Adrenal gland (tissue), 12 donors: ENCODE data around the gene TAC3. TPM values are rescaled to one million over a fixed set of nuclear protein-coding genes. Genes with fewer than 3 reads are reported as not detected.

ENCODE experiments used
- DNase-seq, 7 donors: peaks; one replicate each; pipeline ENCODE4 v3.0.0-alpha.2; 2019 to 2020
- H3K27ac ChIP-seq, 5 donors: fragments of 200-600 bp; sonication (generic) in 4 of 5; 1 replicate in 3 of 5; 2 replicates in 2 of 5; pipeline versions ENCODE4 v1.5.1 to v1.8.0; 2016 to 2020; ENCODE audit warnings: mild to moderate bottlenecking in 1 of 5
- H3K27me3 ChIP-seq: fragments of 200-600 bp; 2 replicates; pipeline ENCODE4 v1.8.0; 2021
- H3K36me3 ChIP-seq, 2 donors: fragments of 200-600 bp; replicated peaks in 1 of 2; 1 replicate in 1 of 2; 2 replicates in 1 of 2; pipeline versions ENCODE4 v1.5.1 to v1.8.0; 2018 to 2022
- H3K4me1 ChIP-seq, 2 donors: fragments of 200-600 bp; replicated peaks in 1 of 2; 1 replicate in 1 of 2; 2 replicates in 1 of 2; pipeline versions ENCODE4 v1.5.1 to v1.8.0; 2018 to 2021
- H3K4me3 ChIP-seq, 4 donors: fragments of 200-600 bp; sonication (generic) in 3 of 4; one replicate each; pipeline ENCODE4 v1.5.1; 2016 to 2018
- H3K9me3 ChIP-seq, 3 donors: fragments of 200-600 bp; sonication (generic) in 1 of 3; replicated peaks in 1 of 3; 1 replicate in 2 of 3; 2 replicates in 1 of 3; pipeline versions ENCODE4 v1.5.1 to v1.8.0; 2016 to 2021
- POLR2A ChIP-seq, 2 donors: fragments of 450-650 bp; IDR thresholded peaks; one replicate each; pipeline ENCODE4 v1.6.1; 2017; ENCODE audit warnings: antibody characterized with exemption in 2 of 2, mild to moderate bottlenecking in 2 of 2, moderate library complexity in 1 of 2
- WGBS, 4 donors: extraction: QIAGEN DNeasy Blood & Tissue Kit in 2 of 4; methylation state at CpG; one replicate each; pipeline versions ENCODE4 v1.1.5 to v1.1.7; 2013 to 2017; 5-methylcytosine and 5-hydroxymethylcytosine counted together
- intact Hi-C, 2 donors: fragments of 100-400 bp; cut with DNase I; formaldehyde crosslinking; loops; one replicate each; pipeline versions ENCODE4 v1.14.1 to v1.15.0; 2022 to 2023
- polyA plus RNA-seq, 3 donors: library from polyadenylated mRNA; stranded (reverse); fragments of 200-250 nt in 2 of 3; fragments of 350-450 nt in 1 of 3; fragmentation: Illumina TruSeq in 1 of 3; extraction: RNeasy Lipid Tissue Mini Kit (QIAGEN cat#74804) in 1 of 3; gene quantifications; one replicate each; pipeline ENCODE4 v1.2.3, GENCODE V29; 2013 to 2014
- total RNA-seq, 9 donors: library from RNA; depleted of rRNA in 4 of 9; stranded (reverse); fragments of >200 nt in 4 of 9; fragments of 120-200 nt in 1 of 9; fragmentation: NEBNext Ultra II Directional in 1 of 9; extraction: Animal tissue kit (Norgen Biotek cat#: 25700) in 1 of 9; gene quantifications; one replicate each; pipeline versions ENCODE4 v1.1.0 to v1.2.4, GENCODE V29; 2013 to 2023
- TF ChIP-seq, protein P1 (sequence below), 6 experiments: fragments of 450-650 bp in 4 of 6; fragments of 200-600 bp in 2 of 6; sonication (generic) in 1 of 6; IDR thresholded peaks; 1 replicate in 5 of 6; 2 replicates in 1 of 6; pipeline versions ENCODE4 v1.5.1 to v1.8.0; 2016 to 2021; ENCODE audit warnings: antibody characterized with exemption in 6 of 6, mild to moderate bottlenecking in 2 of 6, moderate library complexity in 1 of 6
- donor health status: healthy with polysubstance abuse.
- donor health status: Bipolar disorder and iron deficiency.
- donor health status: DM: yes; HTN: yes; CAD: no.
- donor health status: DM: no; HTN: no; CAD: no.
- donor health status: DM: no; HTN: no; CAD: no.
- donor health status: DM: yes; HTN: yes; CAD: no.

The TAC3 gene
- total and polyA plus RNA-seq, 12 donors: 0.39 to 1.1 (median 0.46) TPM; not detected in 9

DNA sequence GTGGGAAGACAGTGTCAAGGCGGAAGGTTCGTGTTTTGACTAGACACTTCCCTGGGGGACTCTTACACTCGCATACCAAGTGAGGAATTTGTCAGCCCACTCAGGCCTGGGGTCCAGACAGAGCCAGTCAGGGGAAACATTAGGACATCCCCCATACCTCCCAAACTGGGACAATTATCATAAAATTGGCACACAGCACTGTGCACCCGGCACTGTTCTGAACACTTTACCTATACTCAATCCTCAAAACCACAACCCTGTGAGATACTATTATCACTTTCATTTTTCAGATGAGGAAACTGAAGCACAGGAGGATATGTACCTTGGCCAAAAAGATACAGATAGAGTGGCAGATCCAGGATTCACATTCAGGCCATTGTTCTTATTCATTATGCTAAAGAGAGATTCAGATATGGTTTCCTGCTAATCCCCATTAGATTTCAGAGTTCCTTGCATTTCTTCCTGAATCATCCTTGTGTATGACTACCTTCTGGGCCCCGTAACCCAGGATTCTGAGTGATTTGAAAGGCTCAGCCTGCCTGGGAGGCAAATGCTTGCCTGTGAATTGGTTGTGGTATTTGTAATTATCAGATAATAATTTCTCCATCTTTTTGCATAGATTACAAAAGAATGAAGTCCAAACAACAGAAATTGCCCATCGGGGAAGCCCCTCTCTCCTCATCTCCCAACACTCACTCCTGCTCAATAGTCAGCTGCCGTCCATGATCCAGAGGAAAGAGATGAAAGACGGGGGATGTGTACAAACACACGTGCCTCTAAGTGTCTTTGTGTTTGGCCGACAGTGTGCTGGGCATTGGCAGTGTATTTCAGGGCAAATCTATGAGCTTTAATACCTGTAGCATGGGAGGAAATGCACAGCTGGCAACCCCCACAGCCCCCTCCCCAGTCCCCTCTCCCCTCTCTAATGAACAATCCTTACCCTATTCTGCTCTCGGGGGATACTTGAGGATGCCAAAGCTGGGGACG lies 4.6 kb downstream of the TAC3 start:
- intact Hi-C loops: loop anchor here (5.0 kb wide), 2 partner anchors 46 to 51 kb away; no protein-coding TSS in a partner anchor
- no peaks in the 10 kb centered on the region for H3K9me3 ChIP-seq

DNA sequence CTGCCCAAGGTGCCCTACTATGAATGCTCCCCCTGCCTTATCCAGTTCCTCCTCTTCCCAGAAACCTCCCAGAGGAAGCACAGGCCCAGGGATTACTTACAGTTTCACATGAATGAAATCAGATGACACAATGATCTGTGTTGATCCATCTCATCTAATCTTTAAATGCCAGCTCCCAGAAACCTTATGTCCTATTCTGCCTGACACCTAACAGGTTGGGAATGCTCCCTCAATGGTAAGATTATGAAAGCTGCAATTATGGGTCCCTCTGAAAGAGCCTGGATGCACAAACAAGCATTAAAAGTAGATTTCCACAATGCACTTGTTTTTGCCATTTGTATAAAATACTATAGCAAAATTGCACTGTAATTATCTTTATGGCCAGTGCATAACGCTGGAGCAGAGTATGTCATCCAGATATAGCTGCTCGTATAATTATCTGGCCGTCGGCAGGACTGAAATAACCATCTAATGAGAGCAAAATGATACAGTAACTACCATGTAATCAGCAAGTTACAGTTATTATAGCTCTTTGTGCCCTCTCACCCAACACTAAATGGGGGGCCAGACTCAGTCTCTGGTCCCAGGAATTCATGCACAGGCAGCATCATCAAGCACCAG lies 5.6 kb downstream of the TAC3 start:
- Histone ChIP-seq H3K36me3 (no peaks in the 10 kb centered on the region), H3K27ac (no peak overlapping the region), H3K27me3 (no peaks in the 10 kb centered on the region), H3K4me3 (no peak overlapping the region), H3K4me1 (peaks cover 1 to 12% of the 10 kb centered on the region in 2 donors), H3K9me3 (no peaks in the 10 kb centered on the region)
- TF ChIP-seq, protein P1, sequence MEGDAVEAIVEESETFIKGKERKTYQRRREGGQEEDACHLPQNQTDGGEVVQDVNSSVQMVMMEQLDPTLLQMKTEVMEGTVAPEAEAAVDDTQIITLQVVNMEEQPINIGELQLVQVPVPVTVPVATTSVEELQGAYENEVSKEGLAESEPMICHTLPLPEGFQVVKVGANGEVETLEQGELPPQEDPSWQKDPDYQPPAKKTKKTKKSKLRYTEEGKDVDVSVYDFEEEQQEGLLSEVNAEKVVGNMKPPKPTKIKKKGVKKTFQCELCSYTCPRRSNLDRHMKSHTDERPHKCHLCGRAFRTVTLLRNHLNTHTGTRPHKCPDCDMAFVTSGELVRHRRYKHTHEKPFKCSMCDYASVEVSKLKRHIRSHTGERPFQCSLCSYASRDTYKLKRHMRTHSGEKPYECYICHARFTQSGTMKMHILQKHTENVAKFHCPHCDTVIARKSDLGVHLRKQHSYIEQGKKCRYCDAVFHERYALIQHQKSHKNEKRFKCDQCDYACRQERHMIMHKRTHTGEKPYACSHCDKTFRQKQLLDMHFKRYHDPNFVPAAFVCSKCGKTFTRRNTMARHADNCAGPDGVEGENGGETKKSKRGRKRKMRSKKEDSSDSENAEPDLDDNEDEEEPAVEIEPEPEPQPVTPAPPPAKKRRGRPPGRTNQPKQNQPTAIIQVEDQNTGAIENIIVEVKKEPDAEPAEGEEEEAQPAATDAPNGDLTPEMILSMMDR (IDR thresholded peaks at IDR 0.05): no peak
- no peak for TF ChIP-seq POLR2A (IDR thresholded peaks at IDR 0.05)
- 81 to 93% (median 84%) methylated on average over 4 of the region's 4 CpGs for WGBS, 4 donors
- intact Hi-C loops: loop anchor here (5.0 kb wide), 2 partner anchors 47 to 52 kb away; no protein-coding TSS in a partner anchor
- no peak for DNase-seq

More for the DNA sequence above, 4.6 kb downstream of the TAC3 start:
- no peak overlapping the region for H3K27ac ChIP-seq
- TF ChIP-seq POLR2A (IDR thresholded peaks at IDR 0.05): no peak
- TF ChIP-seq, protein P1 (IDR thresholded peaks at IDR 0.05): no peak
- no peak for DNase-seq
- H3K36me3 ChIP-seq: no peaks in the 10 kb centered on the region
- 72 to 74% (median 73%) methylated on average over 11 to 12 of the region's 12 CpGs for WGBS, 4 donors
- peaks cover 0 to 9% of the 10 kb centered on the region in 2 donors for H3K4me1 ChIP-seq
- H3K27me3 ChIP-seq: no peaks in the 10 kb centered on the region
- no peak overlapping the region for H3K4me3 ChIP-seq

DNA sequence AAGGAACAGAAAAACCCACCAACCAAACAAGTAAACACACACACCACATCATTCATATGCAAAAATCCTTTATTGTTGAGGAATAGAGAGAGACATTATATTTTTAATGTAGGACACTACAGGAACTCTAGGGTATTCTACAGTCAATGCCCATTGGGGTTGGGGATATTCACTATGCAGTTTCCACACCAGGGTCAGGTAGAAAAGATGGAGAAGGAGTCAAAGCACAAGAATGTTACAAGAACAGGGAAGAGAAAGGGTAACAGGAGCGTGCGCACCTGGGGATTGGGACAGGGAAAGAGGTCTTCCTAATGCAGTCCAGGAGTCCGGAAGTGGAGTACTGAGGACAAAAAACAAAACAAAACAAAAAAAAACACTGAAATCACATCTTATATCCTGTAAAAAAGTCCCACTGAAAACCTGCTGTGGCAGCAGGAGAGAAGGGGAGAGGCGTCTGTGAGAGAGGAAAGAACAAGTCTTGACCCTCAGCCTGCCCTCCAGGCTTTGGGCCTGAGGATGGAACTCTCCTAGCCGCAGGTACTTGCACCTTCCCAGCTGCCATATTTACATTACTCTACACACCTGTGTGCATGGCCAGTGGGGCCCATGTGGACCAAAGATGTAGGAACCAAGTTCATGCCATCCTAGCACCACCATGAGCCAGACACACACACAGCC lies 6.2 kb downstream of the TAC3 start:
- DNase-seq: no peak
- Histone ChIP-seq H3K36me3 (no peaks in the 10 kb centered on the region), H3K27me3 (no peaks in the 10 kb centered on the region), H3K4me3 (no peak overlapping the region), H3K27ac (no peak overlapping the region), H3K4me1 (peaks cover 8 to 18% of the 10 kb centered on the region in 2 donors), H3K9me3 (no peaks in the 10 kb centered on the region)
- TF ChIP-seq POLR2A (IDR thresholded peaks at IDR 0.05): no peak
- TF ChIP-seq, protein P1 (IDR thresholded peaks at IDR 0.05): no peak
- WGBS, 4 donors: 76 to 94% (median 81%) methylated on average over 5 of the region's 5 CpGs
- intact Hi-C loops: loop anchor here (5.0 kb wide), 2 partner anchors 47 to 52 kb away; no protein-coding TSS in a partner anchor

DNA sequence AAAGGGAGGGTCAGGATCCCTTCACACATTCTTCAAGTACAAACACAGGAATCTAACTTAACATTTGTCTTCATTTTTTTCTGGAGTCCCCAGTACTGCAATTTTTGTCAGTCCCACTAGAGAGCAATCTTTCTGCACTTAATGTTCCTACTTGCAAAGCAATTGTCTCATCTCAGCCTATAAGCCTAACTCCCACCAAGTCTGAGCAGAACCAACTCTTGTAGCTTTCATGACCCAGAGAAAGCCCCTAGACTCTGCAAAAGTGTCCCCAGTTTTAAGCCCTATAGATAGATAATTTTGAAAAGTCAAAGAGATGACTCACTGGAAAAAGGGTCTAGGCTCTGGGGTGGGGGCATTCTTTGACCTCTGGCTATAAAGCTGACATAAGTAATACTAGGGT lies 8.2 kb downstream of the TAC3 start:
- peaks cover 8 to 21% of the 10 kb centered on the region in 2 donors for H3K4me1 ChIP-seq
- H3K36me3 ChIP-seq: peaks cover 0 to 15% of the 10 kb centered on the region in 2 donors
- DNase-seq: no peak
- H3K4me3 ChIP-seq: no peak overlapping the region
- TF ChIP-seq, protein P1 (IDR thresholded peaks at IDR 0.05): peak; percentile 36 to 69 (median 60)
- no peak for TF ChIP-seq POLR2A (IDR thresholded peaks at IDR 0.05)
- H3K27me3 ChIP-seq: no peaks in the 10 kb centered on the region
- intact Hi-C loops: no loop called here
- H3K27ac ChIP-seq: no peak overlapping the region
- no peaks in the 10 kb centered on the region for H3K9me3 ChIP-seq
